ENCODE measurements around the gene ZSCAN23.
"Not testable (repeated sequence)": the region's sequence is repeated elsewhere in the genome, so short reads cannot be mapped to it uniquely, and the experiment has no call there.

ZSCAN23 gene

DNA sequence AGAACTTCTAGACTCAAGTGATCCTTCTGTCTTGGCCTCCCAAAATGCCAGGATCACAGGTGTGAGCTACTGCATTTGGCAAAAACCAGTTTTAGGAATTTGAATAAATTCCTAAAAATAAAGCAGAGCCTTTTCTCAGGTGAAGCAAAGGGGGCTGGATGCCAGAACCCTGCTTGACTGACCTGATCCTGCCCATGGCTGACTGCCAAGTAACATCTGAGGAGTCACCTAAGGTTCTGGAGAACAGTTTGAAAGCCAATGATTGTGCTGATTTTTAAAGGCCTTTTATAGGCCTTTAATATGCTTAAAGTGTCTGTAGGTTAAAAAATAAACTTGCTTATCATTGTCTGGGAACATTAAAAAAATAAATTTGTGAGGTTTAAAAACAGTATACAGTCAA, 29.6 kb downstream of the ZSCAN23 start:
- H4K20me1 ChIP-seq (ENCODE audit: insufficient read depth), result no peaks in the 10 kb centered on the region
- no peaks in the 10 kb centered on the region for H3K27me3 ChIP-seq (ENCODE audit: insufficient read depth, low read depth)
- no peak overlapping the region for H3K9ac ChIP-seq
- H3K4me3 ChIP-seq (IDR thresholded peaks at IDR 0.05; ENCODE audit: insufficient read depth, low read depth, low read length), result no peak overlapping the region
- no peak overlapping the region for H2AFZ ChIP-seq (ENCODE audit: low read depth)
- no peaks in the 10 kb centered on the region for H3K4me1 ChIP-seq (ENCODE audit: low read depth, poor library complexity, severe bottlenecking)
- H3K27ac ChIP-seq, result no peak overlapping the region
- no peaks in the 10 kb centered on the region for H3K36me3 ChIP-seq (ENCODE audit: insufficient read depth)
- no peaks in the 10 kb centered on the region for H3K79me2 ChIP-seq (ENCODE audit: insufficient read depth, low read depth)
- no peak for TF ChIP-seq CTCF (conservative IDR thresholded peaks at IDR 0.05; ENCODE audit: low read depth, low read length)
- no peak overlapping the region for H3K4me2 ChIP-seq

GRCh38 chr6:28410767-28411166, 32.5 kb downstream of the ZSCAN23 start:
- H3K36me3 ChIP-seq (ENCODE audit: insufficient read depth), result no peaks in the 10 kb centered on the region
- no peaks in the 10 kb centered on the region for H4K20me1 ChIP-seq (ENCODE audit: insufficient read depth)
- no peak overlapping the region for H2AFZ ChIP-seq (ENCODE audit: low read depth)
- no peak overlapping the region for H3K4me2 ChIP-seq
- H3K79me2 ChIP-seq (ENCODE audit: insufficient read depth, low read depth), result no peaks in the 10 kb centered on the region
- no peak overlapping the region for H3K9ac ChIP-seq
- H3K27me3 ChIP-seq (ENCODE audit: insufficient read depth, low read depth), result no peaks in the 10 kb centered on the region
- TF ChIP-seq CTCF (conservative IDR thresholded peaks at IDR 0.05; ENCODE audit: low read depth, low read length), result no peak
- no peak overlapping the region for H3K27ac ChIP-seq
- H3K4me1 ChIP-seq (ENCODE audit: low read depth, poor library complexity, severe bottlenecking), result no peaks in the 10 kb centered on the region
- no peak overlapping the region for H3K4me3 ChIP-seq (IDR thresholded peaks at IDR 0.05; ENCODE audit: insufficient read depth, low read depth, low read length)

DNA sequence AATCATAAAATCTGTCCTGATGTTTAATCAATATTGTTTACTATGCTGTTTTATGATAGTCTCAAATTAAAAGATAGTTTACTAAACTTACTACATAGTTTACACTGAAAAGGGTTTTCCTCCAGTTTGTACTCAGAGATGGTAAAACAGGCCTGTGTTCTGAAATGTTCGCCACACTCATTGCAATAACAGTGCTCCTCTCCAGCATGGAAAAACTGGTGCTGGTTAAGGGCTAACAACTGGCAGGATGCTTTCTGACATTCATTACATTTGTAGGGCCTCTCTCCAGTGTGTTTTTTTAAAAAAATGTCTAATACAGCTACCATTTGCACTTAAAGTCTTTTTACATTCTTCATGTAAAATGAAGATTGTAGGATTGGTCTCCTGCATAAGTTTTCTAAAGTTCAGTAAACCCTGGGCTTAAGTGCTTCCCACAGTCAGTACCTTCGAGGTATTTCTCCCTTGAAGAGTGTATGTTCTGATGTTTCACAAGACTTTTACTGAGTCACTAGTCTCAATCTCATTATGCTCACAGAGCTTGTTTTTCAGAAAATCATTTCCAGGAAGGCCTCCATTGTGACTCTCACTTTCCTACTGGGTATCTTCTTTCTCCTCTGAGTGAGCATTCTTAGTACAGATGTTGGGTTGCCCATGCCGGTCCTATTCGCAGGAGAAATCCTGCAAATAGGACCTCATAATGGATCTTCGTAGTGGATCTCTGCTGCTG, 35.1 kb downstream of the ZSCAN23 start:
- Histone ChIP-seq H3K79me2 (ENCODE audit: insufficient read depth, low read depth) (no peaks in the 10 kb centered on the region), H3K36me3 (ENCODE audit: insufficient read depth) (no peaks in the 10 kb centered on the region), H4K20me1 (ENCODE audit: insufficient read depth) (no peaks in the 10 kb centered on the region), H3K4me2 (no peak overlapping the region), H3K27ac (no peak overlapping the region), H3K9ac (no peak overlapping the region), H3K27me3 (ENCODE audit: insufficient read depth, low read depth) (no peaks in the 10 kb centered on the region), H3K4me1 (ENCODE audit: low read depth, poor library complexity, severe bottlenecking) (no peaks in the 10 kb centered on the region), H2AFZ (ENCODE audit: low read depth) (no peak overlapping the region), H3K4me3 (IDR thresholded peaks at IDR 0.05; ENCODE audit: insufficient read depth, low read depth, low read length) (no peak overlapping the region)
- TF ChIP-seq CTCF (conservative IDR thresholded peaks at IDR 0.05; ENCODE audit: low read depth, low read length), result no peak

GRCh38 chr6:28407401-28407800, 35.9 kb downstream of the ZSCAN23 start:
- H3K4me2 ChIP-seq, result no peak overlapping the region
- H3K9ac ChIP-seq, result no peak overlapping the region
- no peaks in the 10 kb centered on the region for H4K20me1 ChIP-seq (ENCODE audit: insufficient read depth)
- H3K79me2 ChIP-seq (ENCODE audit: insufficient read depth, low read depth), result no peaks in the 10 kb centered on the region
- H3K36me3 ChIP-seq (ENCODE audit: insufficient read depth), result no peaks in the 10 kb centered on the region
- no peak overlapping the region for H3K27ac ChIP-seq
- H2AFZ ChIP-seq (ENCODE audit: low read depth), result no peak overlapping the region
- no peak overlapping the region for H3K4me3 ChIP-seq (IDR thresholded peaks at IDR 0.05; ENCODE audit: insufficient read depth, low read depth, low read length)
- TF ChIP-seq CTCF (conservative IDR thresholded peaks at IDR 0.05; ENCODE audit: low read depth, low read length), result no peak
- H3K27me3 ChIP-seq (ENCODE audit: insufficient read depth, low read depth), result no peaks in the 10 kb centered on the region
- no peaks in the 10 kb centered on the region for H3K4me1 ChIP-seq (ENCODE audit: low read depth, poor library complexity, severe bottlenecking)

DNA sequence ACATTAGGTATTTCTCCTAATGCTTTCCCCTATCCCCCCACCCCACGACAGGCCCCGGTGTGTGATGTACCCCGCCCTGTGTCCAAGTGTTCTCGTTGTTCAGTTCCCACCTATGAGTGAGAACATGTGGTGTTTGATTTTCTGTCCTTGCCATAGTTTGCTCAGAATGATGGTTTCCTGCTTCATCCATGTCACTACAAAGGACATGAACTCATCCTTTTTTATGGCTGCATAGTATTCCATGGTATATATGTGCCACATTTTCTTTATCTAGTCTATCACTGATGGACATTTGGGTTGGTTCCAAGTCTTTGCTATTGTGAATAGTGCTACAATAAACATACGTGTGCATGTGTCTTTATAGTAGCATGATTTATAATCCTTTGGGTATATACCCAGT, 39.4 kb downstream of the ZSCAN23 start:
- not testable (repeated sequence) for H3K4me1 ChIP-seq (ENCODE audit: low read depth, poor library complexity, severe bottlenecking); H3K4me3 ChIP-seq (IDR thresholded peaks at IDR 0.05; ENCODE audit: insufficient read depth, low read depth, low read length); H4K20me1 ChIP-seq (ENCODE audit: insufficient read depth)

More for the DNA sequence above, 39.4 kb downstream of the ZSCAN23 start:
- not testable (repeated sequence) for H3K9ac ChIP-seq; H3K36me3 ChIP-seq (ENCODE audit: insufficient read depth); H3K79me2 ChIP-seq (ENCODE audit: insufficient read depth, low read depth); H3K4me2 ChIP-seq; H3K27me3 ChIP-seq (ENCODE audit: insufficient read depth, low read depth); H2AFZ ChIP-seq (ENCODE audit: low read depth); H3K27ac ChIP-seq
